PC-3 (cell line): ENCODE data around the gene JAK3. TPM values are rescaled to one million over a fixed set of nuclear protein-coding genes. Genes with fewer than 3 reads are reported as not detected.
"Not testable (repeated sequence)": the region's sequence is repeated elsewhere in the genome, so short reads cannot be mapped to it uniquely, and the experiment has no call there.

Experiments
- ATAC-seq: fragments of 200-7000 bp; cut with Tn5 transposase; 2 replicates; pipeline ENCODE4 v1.9.1; 2020; ENCODE audit warnings: mild to moderate bottlenecking, moderate library complexity
- BruUV-seq: library from RNA; stranded (reverse); fragments of 400-500 nt; replicated peaks from 2 replicates; lab custom pipeline; 2021; lab: Mats Ljungman, UMichigan
- CTCF ChIA-PET: fragments of 300-600 bp; sonication (Branson Sonifier 250); formaldehyde crosslinking; loops from one replicate; lab custom pipeline; 2022; ENCODE audit warnings: antibody characterized with exemption; lab: Charles Lee
- POLR2A ChIA-PET: fragments of 300-600 bp; sonication (Branson Sonifier 250); formaldehyde crosslinking; loops from one replicate; lab custom pipeline; 2022; ENCODE audit warnings: antibody characterized with exemption; ENCODE audit not compliant: unreplicated experiment; lab: Charles Lee
- DNase-seq: peaks from one replicate; pipeline ENCODE4 v3.0.0-alpha.2; 2015
- H2AFZ ChIP-seq: fragments of 300-600 bp; sonication (generic); 2 replicates; pipeline ENCODE4 v1.6.0; 2016; ENCODE audit warnings: antibody characterized with exemption, low read length
- H3F3A ChIP-seq: fragments of 300-600 bp; sonication (generic); one replicate; pipeline ENCODE4 v1.6.0; 2017; ENCODE audit warnings: antibody characterized with exemption, low read length, control low read depth, mild to moderate bottlenecking; ENCODE audit not compliant: unreplicated experiment
- H3K27ac ChIP-seq: fragments of 300-600 bp; sonication (generic); 2 replicates; pipeline ENCODE4 v1.5.1; 2016; ENCODE audit warnings: mild to moderate bottlenecking, low read length
- H3K27me3 ChIP-seq: fragments of 300-600 bp; sonication (generic); 2 replicates; pipeline ENCODE4 v1.6.1; 2016; ENCODE audit warnings: low read length, mixed read lengths
- H3K36me3 ChIP-seq: fragments of 300-600 bp; sonication (generic); 2 replicates; pipeline ENCODE4 v1.6.1; 2016; ENCODE audit warnings: low read depth, mixed run types, low read length, mixed read lengths
- H3K4me1 ChIP-seq: fragments of 300-600 bp; sonication (generic); 2 replicates; pipeline ENCODE4 v1.5.1; 2016; ENCODE audit warnings: low read length; ENCODE audit not compliant: insufficient read depth
- H3K4me2 ChIP-seq: fragments of 300-600 bp; sonication (generic); 2 replicates; pipeline ENCODE4 v1.6.0; 2016; ENCODE audit warnings: low read length
- H3K4me3 ChIP-seq: fragments of 300-600 bp; sonication (generic); 2 replicates; pipeline ENCODE4 v1.5.1; 2016; ENCODE audit warnings: mild to moderate bottlenecking, low read length, mixed read lengths
- H3K79me2 ChIP-seq: fragments of 300-600 bp; sonication (generic); 2 replicates; pipeline ENCODE4 v1.6.1; 2017; ENCODE audit warnings: low read length, mixed read lengths
- H3K9ac ChIP-seq: fragments of 300-600 bp; sonication (generic); 2 replicates; pipeline ENCODE4 v1.6.0; 2016; ENCODE audit warnings: mild to moderate bottlenecking, low read length
- H3K9me2 ChIP-seq: fragments of 300-600 bp; sonication (generic); replicated peaks from 2 replicates; pipeline ENCODE4 v1.6.1; 2016; ENCODE audit warnings: mixed run types, low read length, mixed read lengths
- H3K9me3 ChIP-seq: fragments of 300-600 bp; sonication (generic); 2 replicates; pipeline ENCODE4 v1.6.1; 2016; ENCODE audit warnings: low read length, mixed read lengths
- H4K20me1 ChIP-seq: fragments of 300-600 bp; sonication (generic); 2 replicates; pipeline ENCODE4 v1.6.1; 2016; ENCODE audit warnings: low read length, mixed read lengths
- EZH2 ChIP-seq: fragments of 300-600 bp; sonication (generic); IDR thresholded peaks from one replicate; pipeline ENCODE4 v1.6.1; 2017; ENCODE audit warnings: antibody characterized with exemption, mild to moderate bottlenecking, low read length; ENCODE audit not compliant: unreplicated experiment
- EZH2phosphoT487 ChIP-seq: fragments of 300-600 bp; sonication (generic); IDR thresholded peaks from 2 replicates; pipeline ENCODE4 v1.6.1; 2018; ENCODE audit warnings: mild to moderate bottlenecking, antibody characterized with exemption, low read length, borderline replicate concordance
- intact Hi-C: fragments of 100-400 bp; cut with micrococcal nuclease; formaldehyde crosslinking; loops from 2 replicates; pipeline ENCODE4 v1.9.0; 2023
- total RNA-seq: library from RNA; depleted of rRNA; stranded (reverse); fragments of >200 nt; gene quantifications from 2 replicates; pipeline ENCODE4 v1.2.3, GENCODE V29; 2014
- TF ChIP-seq, protein P1 (sequence below): fragments of 300-600 bp; sonication (generic); conservative IDR thresholded peaks from 2 replicates; pipeline ENCODE4 v1.5.1; 2017; ENCODE audit warnings: antibody characterized with exemption, low read depth, mild to moderate bottlenecking, low read length

Gene JAK3
- total RNA-seq, 1 experiment from 2014 or later, result 1.5 TPM

DNA sequence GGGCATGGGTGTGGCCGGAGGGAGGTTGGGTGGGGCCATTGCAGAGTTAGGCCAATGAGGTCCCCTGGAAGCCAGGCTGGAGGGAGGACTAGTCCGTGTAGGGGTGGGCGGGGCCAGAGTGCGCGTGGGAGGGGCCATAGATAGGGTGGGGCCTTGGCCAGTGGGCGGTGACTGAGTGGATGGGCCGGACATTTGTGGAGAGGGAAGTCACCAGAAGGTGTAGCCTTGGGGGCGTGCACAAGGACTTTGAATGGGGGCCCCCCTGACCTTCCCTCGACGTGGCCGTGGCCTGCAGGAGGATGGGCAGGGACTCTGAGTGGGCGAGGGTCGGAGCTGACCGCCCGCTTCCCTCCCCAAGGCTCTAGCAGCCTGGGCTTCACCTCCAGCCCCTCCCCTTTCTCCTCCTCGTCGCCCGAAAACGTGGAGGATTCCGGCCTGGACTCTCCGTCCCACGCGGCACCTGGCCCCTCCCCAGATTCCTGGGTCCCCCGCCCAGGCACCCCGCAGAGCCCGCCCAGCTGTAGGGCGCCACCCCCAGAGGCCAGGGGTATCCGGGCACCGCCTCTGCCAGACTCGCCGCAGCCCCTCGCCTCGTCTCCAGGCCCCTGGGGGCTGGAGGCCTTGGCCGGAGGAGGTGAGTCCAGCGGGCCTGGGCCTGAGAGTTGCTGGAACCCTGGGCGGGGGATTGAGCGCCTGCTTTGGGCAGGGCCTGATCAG, 69.4 kb downstream of the JAK3 start:
- peak overlapping the region; percentile 68 for H3K9ac ChIP-seq
- no peaks in the 10 kb centered on the region for H3F3A ChIP-seq
- TF ChIP-seq, protein P1, sequence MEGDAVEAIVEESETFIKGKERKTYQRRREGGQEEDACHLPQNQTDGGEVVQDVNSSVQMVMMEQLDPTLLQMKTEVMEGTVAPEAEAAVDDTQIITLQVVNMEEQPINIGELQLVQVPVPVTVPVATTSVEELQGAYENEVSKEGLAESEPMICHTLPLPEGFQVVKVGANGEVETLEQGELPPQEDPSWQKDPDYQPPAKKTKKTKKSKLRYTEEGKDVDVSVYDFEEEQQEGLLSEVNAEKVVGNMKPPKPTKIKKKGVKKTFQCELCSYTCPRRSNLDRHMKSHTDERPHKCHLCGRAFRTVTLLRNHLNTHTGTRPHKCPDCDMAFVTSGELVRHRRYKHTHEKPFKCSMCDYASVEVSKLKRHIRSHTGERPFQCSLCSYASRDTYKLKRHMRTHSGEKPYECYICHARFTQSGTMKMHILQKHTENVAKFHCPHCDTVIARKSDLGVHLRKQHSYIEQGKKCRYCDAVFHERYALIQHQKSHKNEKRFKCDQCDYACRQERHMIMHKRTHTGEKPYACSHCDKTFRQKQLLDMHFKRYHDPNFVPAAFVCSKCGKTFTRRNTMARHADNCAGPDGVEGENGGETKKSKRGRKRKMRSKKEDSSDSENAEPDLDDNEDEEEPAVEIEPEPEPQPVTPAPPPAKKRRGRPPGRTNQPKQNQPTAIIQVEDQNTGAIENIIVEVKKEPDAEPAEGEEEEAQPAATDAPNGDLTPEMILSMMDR, result no peak
- no peak for TF ChIP-seq EZH2
- no peak for TF ChIP-seq EZH2phosphoT487
- ChIA-PET POLR2A (no interaction called here), CTCF (no interaction called here)
- intact Hi-C loops, result loop anchor here (2.0 to 5.0 kb wide), 3 partner anchors 18 to 266 kb away; partner anchors contain the start of genes PGLS and RPL18A
- no peaks in the 10 kb centered on the region for H3K79me2 ChIP-seq
- H3K9me3 ChIP-seq, result no peaks in the 10 kb centered on the region
- no peaks in the 10 kb centered on the region for H4K20me1 ChIP-seq
- DNase-seq, result peak; percentile 94
- no peaks in the 10 kb centered on the region for H3K27me3 ChIP-seq
- BruUV-seq, result TSS peak; percentile 50
- H3K36me3 ChIP-seq, result no peaks in the 10 kb centered on the region
- H3K9me2 ChIP-seq, result no peaks in the 10 kb centered on the region
- peak overlapping the region; percentile 81 for H3K4me2 ChIP-seq
- H2AFZ ChIP-seq, result peak overlapping the region; percentile 87
- peak overlapping the region; percentile 62 for H3K4me3 ChIP-seq
- peak overlapping the region; percentile 56 for H3K27ac ChIP-seq
- ATAC-seq, result peak; percentile 80
- H3K4me1 ChIP-seq, result peaks cover 23% of the 10 kb centered on the region

DNA sequence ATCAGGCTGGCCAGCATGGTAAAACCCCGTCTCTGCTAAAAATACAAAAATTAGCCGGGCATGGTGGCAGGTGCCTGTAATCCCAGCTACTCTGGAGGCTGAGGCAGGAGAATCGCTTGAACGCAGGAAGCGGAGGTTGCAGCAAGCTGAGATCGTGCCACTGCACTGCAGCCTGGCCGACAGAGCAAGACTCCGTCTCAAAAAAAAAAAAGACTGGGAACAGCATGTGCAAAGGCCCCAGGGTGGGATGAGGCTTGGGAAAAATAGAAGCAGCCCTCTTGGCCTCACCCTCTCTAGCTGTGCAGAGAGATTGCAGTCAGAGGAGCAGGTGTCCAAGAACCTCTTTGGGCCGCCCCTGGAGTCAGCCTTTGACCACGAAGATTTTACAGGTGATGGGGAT, 69.9 kb downstream of the JAK3 start:
- ATAC-seq, H3K9me2 ChIP-seq, H3K4me3 ChIP-seq: not testable (repeated sequence)

DNA sequence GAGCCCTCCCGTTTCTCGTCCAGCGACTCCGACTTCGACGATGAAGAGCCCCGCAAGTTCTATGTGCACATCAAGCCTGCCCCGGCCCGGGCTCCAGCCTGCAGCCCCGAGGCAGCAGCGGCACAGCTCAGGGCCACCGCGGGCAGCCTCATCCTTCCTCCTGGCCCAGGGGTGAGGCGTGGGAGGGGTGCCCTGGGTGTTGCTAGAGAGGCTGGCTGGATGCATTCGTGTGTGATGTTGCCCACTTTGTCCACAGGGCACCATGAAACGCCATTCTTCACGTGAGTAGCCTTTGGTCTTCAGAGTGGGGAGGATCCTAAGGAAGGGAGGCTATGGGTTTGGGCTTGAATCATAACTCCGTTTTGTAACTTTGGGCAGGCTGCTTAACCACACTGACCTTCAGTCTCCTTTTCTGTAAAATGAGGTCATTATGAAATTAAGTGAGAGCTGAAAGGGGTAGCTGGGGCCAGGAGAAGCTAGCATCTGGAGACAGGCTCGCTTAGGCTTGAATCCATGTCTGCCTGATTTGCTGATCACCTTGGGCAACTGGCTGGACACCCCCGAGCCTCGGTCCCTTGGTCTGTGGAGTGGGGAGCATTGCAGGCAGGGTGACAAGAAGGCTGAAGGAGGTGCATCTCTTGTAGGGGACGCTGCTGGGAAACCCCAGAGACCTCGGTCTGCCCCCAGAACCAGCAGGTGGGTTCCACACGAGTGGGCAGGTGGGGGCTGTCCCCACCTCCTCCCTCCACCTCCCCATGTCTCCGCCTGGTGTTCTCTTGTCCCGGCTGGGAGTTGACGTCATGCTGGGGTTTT, 71.6 kb downstream of the JAK3 start:
- POLR2A ChIA-PET, result no interaction called here
- H3F3A ChIP-seq, result no peaks in the 10 kb centered on the region
- H3K4me2 ChIP-seq, result no peak overlapping the region
- H3K36me3 ChIP-seq, result no peaks in the 10 kb centered on the region
- CTCF ChIA-PET, result interaction anchor here (0.7 kb wide), 1 partner anchor 41 kb away, joined by 3 read pairs; no protein-coding TSS in a partner anchor
- H3K79me2 ChIP-seq, result no peaks in the 10 kb centered on the region
- no TSS peak for BruUV-seq
- H2AFZ ChIP-seq, result no peak overlapping the region
- H3K9me3 ChIP-seq, result no peaks in the 10 kb centered on the region
- no peak overlapping the region for H3K4me3 ChIP-seq
- ATAC-seq (no peak), DNase-seq (peak; percentile 37)
- H3K4me1 ChIP-seq, result peaks cover 23% of the 10 kb centered on the region
- intact Hi-C loops, result loop anchor here (5.0 kb wide), 2 partner anchors 81 to 264 kb away; partner anchors contain the start of genes PGLS and RPL18A
- H4K20me1 ChIP-seq, result no peaks in the 10 kb centered on the region
- no peaks in the 10 kb centered on the region for H3K27me3 ChIP-seq
- no peak overlapping the region for H3K27ac ChIP-seq
- no peak overlapping the region for H3K9ac ChIP-seq
- H3K9me2 ChIP-seq, result no peaks in the 10 kb centered on the region
- TF ChIP-seq, protein P1, result no peak
- TF ChIP-seq EZH2phosphoT487 (no peak), EZH2 (no peak)

More for the DNA sequence above, 69.9 kb downstream of the JAK3 start:
- H4K20me1 ChIP-seq, H3K36me3 ChIP-seq, CTCF ChIA-PET, H3K27ac ChIP-seq, H3K4me2 ChIP-seq, H3K9ac ChIP-seq, H3K9me3 ChIP-seq, H3K27me3 ChIP-seq, H3F3A ChIP-seq, POLR2A ChIA-PET, DNase-seq, BruUV-seq, H3K79me2 ChIP-seq: not testable (repeated sequence)
- Histone ChIP-seq H3K4me1 (peaks cover 23% of the 10 kb centered on the region), H2AFZ (0 out of 2 replicates have a peak overlapping the region, but pooled peaks have one; percentile 87)
- intact Hi-C loops, result loop anchor here (2.0 to 5.0 kb wide), 3 partner anchors 19 to 266 kb away; partner anchors contain the start of genes PGLS and RPL18A
